OCI-LY3 (cell line): Measurements from ENCODE around the gene PNMA6E.

Experiments
- CTCF ChIP-seq: fragments of 200-600, 300-600 bp; sonication (generic); IDR thresholded peaks from 2 replicates; pipeline ENCODE4 v1.5.1; 2014; ENCODE audit warnings: antibody characterized with exemption, low read length, low read depth
- EZH2phosphoT487 ChIP-seq: fragments of 200-600 bp; shearing (Covaris generic); IDR thresholded peaks from 2 replicates; pipeline ENCODE4 v1.6.1; 2018; ENCODE audit warnings: antibody characterized with exemption, mixed run types, low read depth

GRCh38 chrX:153395613-153396319, 5.4 kb downstream of the PNMA6E start:
- TF ChIP-seq EZH2phosphoT487 (no peak), CTCF (no peak)
